DOHH2 (cell line): ENCODE data around the gene NNAT.
A peak's percentile ranks its signal among the peaks of the same experiment; 100 is the strongest.

Experiments used
- H3F3A ChIP-seq: fragments of 200-600 bp; sonication (generic), shearing (Covaris generic); 2 replicates; pipeline ENCODE4 v1.6.0; 2016; ENCODE audit warnings: antibody characterized with exemption, mild to moderate bottlenecking; ENCODE audit not compliant: control insufficient read depth, insufficient read depth
- H3K27ac ChIP-seq: fragments of 200-600 bp; sonication (generic); 2 replicates; pipeline ENCODE4 v1.5.1; 2014; ENCODE audit warnings: low read depth, mild to moderate bottlenecking, low read length, moderate library complexity
- H3K27me3 ChIP-seq: fragments of 200-600 bp; sonication (generic); 2 replicates; pipeline ENCODE4 v1.6.1; 2014; ENCODE audit warnings: mild to moderate bottlenecking, low read length, mixed read lengths; ENCODE audit not compliant: control insufficient read depth
- H3K36me3 ChIP-seq: fragments of 200-600 bp; sonication (generic); 2 replicates; pipeline ENCODE4 v1.6.1; 2014; ENCODE audit warnings: mild to moderate bottlenecking, low read length, moderate library complexity, mixed read lengths; ENCODE audit not compliant: control insufficient read depth
- H3K4me1 ChIP-seq: fragments of 200-600 bp; sonication (generic); 2 replicates; pipeline ENCODE4 v1.6.1; 2014; ENCODE audit warnings: mild to moderate bottlenecking, low read length, mixed read lengths; ENCODE audit not compliant: control insufficient read depth
- H3K4me2 ChIP-seq: fragments of 200-600 bp; sonication (generic); 2 replicates; pipeline ENCODE4 v1.6.0; 2014; ENCODE audit warnings: mild to moderate bottlenecking, low read length, moderate library complexity
- H3K4me3 ChIP-seq: fragments of 200-600 bp; sonication (generic); 2 replicates; pipeline ENCODE4 v1.5.1; 2014; ENCODE audit warnings: mild to moderate bottlenecking, low read length, mixed read lengths
- H3K79me2 ChIP-seq: fragments of 200-600 bp; sonication (generic); 2 replicates; pipeline ENCODE4 v1.6.1; 2014; ENCODE audit warnings: mild to moderate bottlenecking, low read length, mixed read lengths; ENCODE audit not compliant: control insufficient read depth
- H3K9me2 ChIP-seq: fragments of 200-600 bp; sonication (generic); replicated peaks from 2 replicates; pipeline ENCODE4 v1.6.1; 2014; ENCODE audit warnings: mild to moderate bottlenecking, low read length, mixed read lengths; ENCODE audit not compliant: control insufficient read depth
- H3K9me3 ChIP-seq: fragments of 200-600 bp; sonication (generic); 2 replicates; pipeline ENCODE4 v1.6.1; 2014; ENCODE audit warnings: antibody characterized with exemption, low read length, mixed read lengths; ENCODE audit not compliant: control insufficient read depth, insufficient read depth
- H4K20me1 ChIP-seq: fragments of 200-600 bp; sonication (generic); 2 replicates; pipeline ENCODE4 v1.6.0; 2014; ENCODE audit warnings: low read depth, mild to moderate bottlenecking, antibody characterized with exemption, low read length, moderate library complexity; ENCODE audit not compliant: control insufficient read depth, insufficient read depth
- CTCF ChIP-seq: fragments of 200-600 bp; sonication (generic); IDR thresholded peaks from one replicate; pipeline ENCODE4 v1.5.1; 2014; ENCODE audit warnings: antibody characterized with exemption, mild to moderate bottlenecking, low read depth, low read length; ENCODE audit not compliant: poor library complexity, severe bottlenecking
- EZH2phosphoT487 ChIP-seq: fragments of 200-600 bp; sonication (generic); IDR thresholded peaks from 2 replicates; pipeline ENCODE4 v1.6.1; 2017; ENCODE audit warnings: borderline replicate concordance, mild to moderate bottlenecking, antibody characterized with exemption, low read length, moderate library complexity, mixed read lengths

NNAT gene

GRCh38 chr20:37523012-37523391 lies 2.0 kb downstream of the NNAT start:
- H3K4me1 ChIP-seq = peaks cover 21% of the 10 kb centered on the region
- no peaks in the 10 kb centered on the region for H3F3A ChIP-seq
- 0 out of 2 replicates have a peak, but pooled peaks cover 5% of the 10 kb centered on the region for H3K36me3 ChIP-seq
- peaks cover 10% of the 10 kb centered on the region; the same call in 1 of the 2 replicates for H4K20me1 ChIP-seq
- H3K79me2 ChIP-seq = peaks cover 78% of the 10 kb centered on the region
- no peaks in the 10 kb centered on the region for H3K9me3 ChIP-seq
- H3K27ac ChIP-seq = no peak overlapping the region
- H3K4me3 ChIP-seq = no peak overlapping the region
- TF ChIP-seq EZH2phosphoT487 (no peak), CTCF (no peak)
- no peaks in the 10 kb centered on the region for H3K27me3 ChIP-seq
- no peak overlapping the region for H3K4me2 ChIP-seq
- no peaks in the 10 kb centered on the region for H3K9me2 ChIP-seq

- peaks cover 10% of the 10 kb centered on the region; the same call in 1 of the 2 replicates for H4K20me1 ChIP-seq
- H3K9me3 ChIP-seq = no peaks in the 10 kb centered on the region
- H3K4me2 ChIP-seq = no peak overlapping the region
- H3K9me2 ChIP-seq = no peaks in the 10 kb centered on the region
- H3F3A ChIP-seq = no peaks in the 10 kb centered on the region
- H3K27me3 ChIP-seq = no peaks in the 10 kb centered on the region
- H3K79me2 ChIP-seq = peaks cover 81% of the 10 kb centered on the region
- TF ChIP-seq EZH2phosphoT487 (no peak), CTCF (no peak)
- no peak overlapping the region for H3K4me3 ChIP-seq
- no peak overlapping the region for H3K27ac ChIP-seq
- 0 out of 2 replicates have a peak, but pooled peaks cover 5% of the 10 kb centered on the region for H3K36me3 ChIP-seq
- H3K4me1 ChIP-seq = peaks cover 29% of the 10 kb centered on the region
Measured at GRCh38 chr20:37523911-37524700, 3.1 kb downstream of the NNAT start.

- Histone ChIP-seq H4K20me1 (peaks cover 10% of the 10 kb centered on the region; the same call in 1 of the 2 replicates), H3K27ac (no peak overlapping the region), H3K9me2 (no peaks in the 10 kb centered on the region), H3K27me3 (no peaks in the 10 kb centered on the region), H3F3A (no peaks in the 10 kb centered on the region), H3K4me1 (peaks cover 31% of the 10 kb centered on the region), H3K79me2 (peaks cover 75% of the 10 kb centered on the region), H3K9me3 (no peaks in the 10 kb centered on the region), H3K4me2 (peak overlapping the region; percentile 80), H3K36me3 (0 out of 2 replicates have a peak, but pooled peaks cover 5% of the 10 kb centered on the region), H3K4me3 (no peak overlapping the region)
- TF ChIP-seq EZH2phosphoT487 (no peak), CTCF (no peak)
Measured at GRCh38 chr20:37524859-37525708, 4.0 kb downstream of the NNAT start.
